DND-41 (cell line): ENCODE data around the gene RNPEPL1.

Experiments
- ATAC-seq: fragments of 200-7000 bp; cut with Tn5 transposase; 3 replicates; pipeline ENCODE4 v1.9.1; 2021; ENCODE audit warnings: low read depth; ENCODE audit not compliant: insufficient read depth
- DNase-seq: peaks from one replicate; pipeline ENCODE4 v3.0.0-alpha.2; 2020
- H2AFZ ChIP-seq: 2 replicates; pipeline ENCODE4 v1.6.0; 2012; ENCODE audit warnings: low read depth, low read length
- H3K27ac ChIP-seq: 2 replicates; pipeline ENCODE4 v1.5.1; 2012; ENCODE audit warnings: low read length, inconsistent platforms
- H3K27me3 ChIP-seq: fragments of 200-600 bp; sonication (generic); 2 replicates; pipeline ENCODE4 v1.6.0; 2012; ENCODE audit warnings: low read length, mild to moderate bottlenecking, inconsistent platforms; ENCODE audit not compliant: insufficient read depth, poor library complexity
- H3K36me3 ChIP-seq: 2 replicates; pipeline ENCODE4 v1.5.1; 2012; ENCODE audit warnings: low read length, inconsistent platforms; ENCODE audit not compliant: insufficient read depth
- H3K4me1 ChIP-seq: 2 replicates; pipeline ENCODE4 v1.5.1; 2012; ENCODE audit warnings: mild to moderate bottlenecking, low read length; ENCODE audit not compliant: insufficient read depth
- H3K4me2 ChIP-seq: 2 replicates; pipeline ENCODE4 v1.6.0; 2012; ENCODE audit warnings: mild to moderate bottlenecking, moderate library complexity, low read length, inconsistent platforms; ENCODE audit not compliant: insufficient read depth
- H3K4me3 ChIP-seq, 2 experiments: fragments of 200-600 bp in 1 of 2; shearing (Covaris generic) in 1 of 2; 2 replicates each; pipeline ENCODE4 v1.5.1; 2012 to 2016; ENCODE audit warnings: inconsistent platforms in 2 of 2, low read length in 2 of 2, mild to moderate bottlenecking in 2 of 2, low read depth in 1 of 2, moderate library complexity in 1 of 2
- H3K79me2 ChIP-seq: 2 replicates; pipeline ENCODE4 v1.6.0; 2012; ENCODE audit warnings: low read length, inconsistent platforms; ENCODE audit not compliant: insufficient read depth
- H3K9ac ChIP-seq: 2 replicates; pipeline ENCODE4 v1.6.0; 2012; ENCODE audit warnings: low read depth, mild to moderate bottlenecking, inconsistent platforms, low read length, moderate library complexity
- H3K9me3 ChIP-seq: 2 replicates; pipeline ENCODE4 v1.5.1; 2012; ENCODE audit warnings: low read length, moderate library complexity, mild to moderate bottlenecking, inconsistent platforms; ENCODE audit not compliant: insufficient read depth, severe bottlenecking
- H4K20me1 ChIP-seq: 2 replicates; pipeline ENCODE4 v1.6.0; 2012; ENCODE audit warnings: low read length; ENCODE audit not compliant: insufficient read depth
- CTCF ChIP-seq: IDR thresholded peaks from 2 replicates; pipeline ENCODE4 v1.5.1; 2012; ENCODE audit warnings: borderline replicate concordance, low read length, moderate library complexity, mild to moderate bottlenecking; ENCODE audit not compliant: poor library complexity, severe bottlenecking; ENCODE audit errors: extremely low read depth
- EZH2 ChIP-seq: IDR thresholded peaks from 3 replicates; pipeline ENCODE4 v1.6.1; 2012; ENCODE audit warnings: borderline replicate concordance, low read depth, mild to moderate bottlenecking, moderate library complexity, low read length, inconsistent platforms; ENCODE audit not compliant: severe bottlenecking

RNPEPL1 gene

GRCh38 chr2:240523451-240524281 is 44.6 kb upstream of the RNPEPL1 start:
- Histone ChIP-seq H3K9ac (no peak overlapping the region), H2AFZ (no peak overlapping the region), H3K9me3 (peaks cover 35% of the 10 kb centered on the region), H3K27ac (no peak overlapping the region), H3K27me3 (no peaks in the 10 kb centered on the region), H3K79me2 (no peaks in the 10 kb centered on the region), H3K4me2 (no peak overlapping the region), H4K20me1 (no peaks in the 10 kb centered on the region), H3K36me3 (peaks cover 79% of the 10 kb centered on the region), H3K4me1 (no peaks in the 10 kb centered on the region), H3K4me3 (no peak overlapping the region)
- DNase-seq (peak; percentile 3), ATAC-seq (no peak)
- TF ChIP-seq CTCF (no peak), EZH2 (no peak)

- DNase-seq (peak; percentile 1), ATAC-seq (no peak)
- Histone ChIP-seq H3K27me3 (no peaks in the 10 kb centered on the region), H3K9me3 (peaks cover 40% of the 10 kb centered on the region), H3K4me2 (no peak overlapping the region), H3K79me2 (no peaks in the 10 kb centered on the region), H3K4me1 (no peaks in the 10 kb centered on the region), H3K9ac (no peak overlapping the region), H3K36me3 (peaks cover 84% of the 10 kb centered on the region), H2AFZ (no peak overlapping the region), H4K20me1 (no peaks in the 10 kb centered on the region), H3K4me3 (no peak overlapping the region), H3K27ac (no peak overlapping the region)
- no peak for TF ChIP-seq CTCF
- no peak for TF ChIP-seq EZH2
These were observed 43.1 kb upstream of the RNPEPL1 start for GRCh38 chr2:240524963-240525718.

- DNase-seq (no peak), ATAC-seq (no peak)
- H3K79me2 ChIP-seq: no peaks in the 10 kb centered on the region
- no peak overlapping the region for H3K4me3 ChIP-seq
- no peak overlapping the region for H3K9ac ChIP-seq
- peaks cover 83% of the 10 kb centered on the region for H3K36me3 ChIP-seq
- H3K4me1 ChIP-seq: no peaks in the 10 kb centered on the region
- H3K27ac ChIP-seq: no peak overlapping the region
- peaks cover 43% of the 10 kb centered on the region for H3K9me3 ChIP-seq
- H3K27me3 ChIP-seq: no peaks in the 10 kb centered on the region
- TF ChIP-seq CTCF (no peak), EZH2 (no peak)
- H3K4me2 ChIP-seq: no peak overlapping the region
- H2AFZ ChIP-seq: no peak overlapping the region
- no peaks in the 10 kb centered on the region for H4K20me1 ChIP-seq
These were observed 42.5 kb upstream of the RNPEPL1 start for GRCh38 chr2:240525802-240526201.
